Esophagus muscularis mucosa (tissue), 4 donors: ENCODE results near the gene PCDHGB3. TPM values are rescaled to one million over a fixed set of nuclear protein-coding genes. Genes with fewer than 3 reads are reported as not detected.

Experiments
- DNase-seq: peaks from one replicate; pipeline ENCODE4 v3.0.0-alpha.2; 2017; ENCODE audit errors: extremely low spot score
- H3K27ac ChIP-seq, 4 donors: fragments of 200-600 bp; sonication (generic); replicated peaks in 1 of 4; 1 replicate in 3 of 4; 2 replicates in 1 of 4; pipeline ENCODE4 v1.5.1; 2016 to 2019; ENCODE audit warnings: mild to moderate bottlenecking in 1 of 4
- H3K27me3 ChIP-seq, 4 donors: fragments of 200-600 bp; sonication (generic); one replicate each; pipeline versions ENCODE4 v1.5.1 to v1.6.0; 2016 to 2019
- H3K36me3 ChIP-seq, 4 donors: fragments of 200-600 bp; sonication (generic); one replicate each; pipeline ENCODE4 v1.5.1; 2016 to 2019
- H3K4me1 ChIP-seq, 4 donors: fragments of 200-600 bp; sonication (generic); one replicate each; pipeline ENCODE4 v1.5.1; 2016 to 2019
- H3K4me3 ChIP-seq, 4 donors: fragments of 200-600 bp; sonication (generic); 1 replicate in 2 of 4; 2 replicates in 2 of 4; pipeline ENCODE4 v1.5.1; 2016 to 2019; ENCODE audit warnings: mild to moderate bottlenecking in 4 of 4, moderate library complexity in 1 of 4
- H3K9me3 ChIP-seq, 4 donors: fragments of 200-600 bp; sonication (generic); 1 replicate in 3 of 4; 2 replicates in 1 of 4; pipeline ENCODE4 v1.5.1; 2016 to 2019
- CTCF ChIP-seq, 3 experiments: fragments of 200-600 bp in 2 of 3; fragments of 450-650 bp in 1 of 3; sonication (generic) in 2 of 3; IDR thresholded peaks; one replicate each; pipeline ENCODE4 v1.5.1; 2017 to 2019; ENCODE audit warnings: antibody characterized with exemption in 3 of 3, mild to moderate bottlenecking in 2 of 3, moderate library complexity in 1 of 3
- EP300 ChIP-seq: sonication (generic); formaldehyde crosslinking; IDR thresholded peaks from one replicate; pipeline ENCODE4 v1.6.1; 2017; ENCODE audit warnings: antibody characterized with exemption
- POLR2A ChIP-seq: fragments of 450-650 bp; IDR thresholded peaks from one replicate; pipeline ENCODE4 v1.6.1; 2017; ENCODE audit warnings: antibody characterized with exemption, moderate library complexity, mild to moderate bottlenecking, low read depth
- POLR2AphosphoS5 ChIP-seq, 2 donors: sonication (generic); formaldehyde crosslinking; IDR thresholded peaks; one replicate each; pipeline ENCODE4 v1.6.1; 2017; ENCODE audit warnings: antibody characterized with exemption in 2 of 2
- WGBS: methylation state at CpG from one replicate; pipeline ENCODE4 v1.1.5; 2018; 5-methylcytosine and 5-hydroxymethylcytosine counted together
- intact Hi-C: fragments of 100-400 bp; cut with DNase I; formaldehyde crosslinking; loops from one replicate; pipeline ENCODE4 v1.15.1; 2023
- total RNA-seq, 4 donors: library from RNA; depleted of rRNA; stranded (reverse); fragments of >200 nt; gene quantifications; one replicate each; pipeline versions ENCODE4 v1.1.0 to v1.2.1, GENCODE V29; 2016

Gene PCDHGB3
- total RNA-seq, 4 donors from 2014 or later = 2.5 to 7.5 (median 3.8) TPM

- H3K9me3 ChIP-seq = peaks cover 5 to 100% (median 97%) of the 10 kb centered on the region in 4 donors
- intact Hi-C loops = no loop called here
- no peaks in the 10 kb centered on the region for H3K4me1 ChIP-seq
- peak within 1 kb of the TSS; percentile 14 to 31 (median 28) for H3K4me3 ChIP-seq
- 19% methylated on average over 31 of the region's 34 CpGs for WGBS
- H3K27ac ChIP-seq = no peak within 1 kb of the TSS
- no peaks in the 10 kb centered on the region for H3K36me3 ChIP-seq
- TF ChIP-seq CTCF (IDR thresholded peaks at IDR 0.05) (peak in 1 of 3 experiments; percentile 3), POLR2AphosphoS5 (IDR thresholded peaks at IDR 0.05) (no peak)
- no peak for DNase-seq
- H3K27me3 ChIP-seq = peaks cover 0 to 43% (median 0%) of the 10 kb centered on the region in 4 donors
Observed at GRCh38 chr5:141363952-141364660, 5.9 kb upstream of the PCDHGB3 start, which contains the start of gene PCDHGA5. Gene PCDHGA5 (plus strand): TSS chr5:141364162. CDS start chr5:141364331, 169 bp downstream.

- intact Hi-C loops = no loop called here
- Histone ChIP-seq H3K4me3 (no peak overlapping the region), H3K27me3 (peaks cover 0 to 38% (median 0%) of the 10 kb centered on the region in 4 donors), H3K4me1 (no peaks in the 10 kb centered on the region), H3K27ac (no peak overlapping the region), H3K9me3 (peaks cover 9 to 100% (median 97%) of the 10 kb centered on the region in 4 donors), H3K36me3 (no peaks in the 10 kb centered on the region)
- 46% methylated on average over 16 of the region's 46 CpGs for WGBS
- TF ChIP-seq CTCF (IDR thresholded peaks at IDR 0.05) = no peak
- TF ChIP-seq EP300 = no peak
- TF ChIP-seq POLR2A = no peak
- TF ChIP-seq POLR2AphosphoS5 (IDR thresholded peaks at IDR 0.05) = no peak
- DNase-seq = no peak
Observed at GRCh38 chr5:141366016-141366896, 3.8 kb upstream of the PCDHGB3 start.

DNA sequence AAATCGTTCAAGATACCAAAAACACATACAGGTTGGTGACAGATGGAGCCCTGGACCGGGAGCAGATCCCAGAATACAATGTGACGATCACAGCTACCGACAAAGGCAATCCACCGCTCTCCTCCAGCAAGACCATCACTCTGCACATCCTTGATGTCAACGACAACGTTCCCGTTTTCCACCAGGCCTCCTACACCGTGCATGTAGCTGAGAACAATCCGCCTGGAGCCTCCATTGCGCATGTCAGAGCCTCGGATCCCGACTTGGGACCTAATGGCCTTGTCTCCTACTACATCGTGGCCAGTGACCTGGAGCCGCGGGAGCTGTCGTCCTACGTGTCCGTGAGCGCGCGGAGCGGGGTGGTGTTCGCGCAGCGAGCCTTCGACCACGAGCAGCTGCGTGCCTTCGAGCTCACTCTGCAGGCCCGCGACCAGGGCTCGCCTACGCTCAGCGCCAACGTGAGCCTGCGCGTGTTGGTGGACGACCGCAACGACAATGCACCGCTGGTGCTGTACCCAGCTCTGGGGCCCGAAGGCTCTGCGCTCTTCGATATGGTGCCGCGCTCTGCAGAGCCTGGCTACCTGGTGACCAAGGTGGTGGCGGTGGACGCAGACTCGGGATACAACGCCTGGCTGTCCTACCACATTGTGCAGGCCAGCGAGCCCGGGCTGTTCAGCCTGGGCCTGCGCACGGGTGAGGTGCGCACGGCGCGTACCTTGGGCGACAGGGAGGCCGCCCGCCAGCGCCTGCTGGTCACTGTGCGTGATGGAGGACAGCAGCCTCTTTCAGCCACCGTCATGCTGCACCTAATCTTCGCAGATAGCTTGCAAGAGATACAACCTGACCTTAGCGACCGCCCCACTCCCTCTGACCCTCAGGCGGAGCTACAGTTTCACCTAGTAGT is 1.8 kb downstream of the PCDHGB3 start:
- Histone ChIP-seq H3K4me1 (peaks cover 0 to 7% (median 0%) of the 10 kb centered on the region in 4 donors), H3K36me3 (no peaks in the 10 kb centered on the region), H3K27me3 (no peaks in the 10 kb centered on the region), H3K9me3 (peaks cover 18 to 99% (median 99%) of the 10 kb centered on the region in 4 donors), H3K4me3 (no peak overlapping the region), H3K27ac (no peak overlapping the region)
- DNase-seq = no peak
- intact Hi-C loops = no loop called here
- no peak for TF ChIP-seq POLR2A
- TF ChIP-seq CTCF (IDR thresholded peaks at IDR 0.05) = no peak
- 42% methylated on average over 62 of the region's 69 CpGs for WGBS

GRCh38 chr5:141373673-141374317 is 3.8 kb downstream of the PCDHGB3 start, which contains the start of gene PCDHGA6:
Gene PCDHGA6 (plus strand): TSS chr5:141373891. CDS start chr5:141374084, 193 bp downstream.
- TF ChIP-seq EP300 = no peak
- peak; percentile 17 to 27 (median 24) for TF ChIP-seq CTCF (IDR thresholded peaks at IDR 0.05)
- no peak for TF ChIP-seq POLR2AphosphoS5 (IDR thresholded peaks at IDR 0.05)
- Histone ChIP-seq H3K27me3 (no peaks in the 10 kb centered on the region), H3K4me1 (peaks cover 0 to 7% (median 0%) of the 10 kb centered on the region in 4 donors), H3K4me3 (peak within 1 kb of the TSS; percentile 22 to 44 (median 30)), H3K36me3 (no peaks in the 10 kb centered on the region), H3K27ac (no peak within 1 kb of the TSS), H3K9me3 (peaks cover 18 to 100% (median 99%) of the 10 kb centered on the region in 4 donors)
- intact Hi-C loops = no loop called here
- no peak for DNase-seq
- WGBS = 12% methylated on average over 27 of the region's 27 CpGs
